BJ (cell line): ENCODE results near the gene CD164L2. TPM values are rescaled to one million over a fixed set of nuclear protein-coding genes. Genes with fewer than 3 reads are reported as not detected.

Experiments used
- CTCF ChIA-PET: fragments of 350-600 bp; formaldehyde crosslinking; extraction: SDS; loops from one replicate; lab custom pipeline; 2021; ENCODE audit warnings: antibody characterized with exemption, inconsistent platforms; lab: Yijun Ruan, JAX
- POLR2A ChIA-PET: fragments of 300-600 bp; sonication (Branson Sonifier 250); formaldehyde crosslinking; extraction: SDS; loops from one replicate; lab custom pipeline; 2021; ENCODE audit warnings: antibody characterized with exemption; lab: Charles Lee
- DNase-seq: peaks from one replicate; pipeline ENCODE4 v3.0.0-alpha.2; 2011; ENCODE audit warnings: low read depth
- H3K27me3 ChIP-seq: 2 replicates; pipeline ENCODE4 v1.6.0; 2011; ENCODE audit warnings: low read length; ENCODE audit not compliant: control insufficient read depth, insufficient read depth
- H3K36me3 ChIP-seq: 2 replicates; pipeline ENCODE4 v1.5.1; 2011; ENCODE audit warnings: low read length; ENCODE audit not compliant: control insufficient read depth, insufficient read depth
- H3K4me3 ChIP-seq: 2 replicates; pipeline ENCODE4 v1.5.1; 2011; ENCODE audit warnings: low read depth, mild to moderate bottlenecking, control low read depth, low read length
- polyA plus RNA-seq: library from polyadenylated mRNA; depleted of rRNA; stranded (reverse); fragments of >200 nt; gene quantifications from 2 replicates; pipeline ENCODE4 v1.2.3, GENCODE V29; 2011
- TF ChIP-seq, protein P1 (sequence below): IDR thresholded peaks from 2 replicates; pipeline ENCODE4 v1.5.1; 2011; ENCODE audit warnings: low read depth, mild to moderate bottlenecking, control low read depth, inconsistent platforms, low read length, moderate library complexity; ENCODE audit not compliant: insufficient read depth

CD164L2 gene
- polyA plus RNA-seq, 1 experiment: not detected

DNA sequence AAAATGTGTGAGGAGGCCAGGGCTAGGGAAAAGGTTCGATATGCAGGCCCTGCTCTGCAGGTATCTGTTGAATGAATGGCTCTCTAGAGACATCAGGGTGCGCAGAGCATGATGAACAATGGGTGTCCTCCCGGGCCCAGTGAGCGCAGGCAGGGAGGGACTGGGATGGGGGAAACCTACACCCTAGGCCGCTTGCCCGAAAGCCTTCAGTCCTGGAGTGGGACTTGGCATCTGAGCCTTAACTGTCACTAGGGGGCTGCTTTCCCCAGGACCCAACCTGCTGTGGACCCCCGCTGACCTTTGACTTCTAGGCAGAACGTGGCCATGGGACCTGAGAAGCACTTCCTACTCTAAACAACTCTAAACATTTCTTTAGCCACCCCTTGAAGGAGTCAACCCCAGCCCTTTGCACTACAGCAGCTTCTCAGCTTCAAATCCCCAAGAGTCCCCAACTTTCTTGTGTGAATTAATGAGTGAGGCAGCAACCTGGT, 15.9 kb downstream of the CD164L2 start:
- CTCF ChIA-PET: interaction anchor here (0.7 to 6.1 kb wide), 26 partner anchors 8 to 480 kb away, joined by 3 to 118 read pairs (median 6); partner anchors contain the start of genes CD164L2, FCN3, GPR3 and SYTL1
- H3K4me3 ChIP-seq: peak overlapping the region; percentile 56
- TF ChIP-seq, protein P1, sequence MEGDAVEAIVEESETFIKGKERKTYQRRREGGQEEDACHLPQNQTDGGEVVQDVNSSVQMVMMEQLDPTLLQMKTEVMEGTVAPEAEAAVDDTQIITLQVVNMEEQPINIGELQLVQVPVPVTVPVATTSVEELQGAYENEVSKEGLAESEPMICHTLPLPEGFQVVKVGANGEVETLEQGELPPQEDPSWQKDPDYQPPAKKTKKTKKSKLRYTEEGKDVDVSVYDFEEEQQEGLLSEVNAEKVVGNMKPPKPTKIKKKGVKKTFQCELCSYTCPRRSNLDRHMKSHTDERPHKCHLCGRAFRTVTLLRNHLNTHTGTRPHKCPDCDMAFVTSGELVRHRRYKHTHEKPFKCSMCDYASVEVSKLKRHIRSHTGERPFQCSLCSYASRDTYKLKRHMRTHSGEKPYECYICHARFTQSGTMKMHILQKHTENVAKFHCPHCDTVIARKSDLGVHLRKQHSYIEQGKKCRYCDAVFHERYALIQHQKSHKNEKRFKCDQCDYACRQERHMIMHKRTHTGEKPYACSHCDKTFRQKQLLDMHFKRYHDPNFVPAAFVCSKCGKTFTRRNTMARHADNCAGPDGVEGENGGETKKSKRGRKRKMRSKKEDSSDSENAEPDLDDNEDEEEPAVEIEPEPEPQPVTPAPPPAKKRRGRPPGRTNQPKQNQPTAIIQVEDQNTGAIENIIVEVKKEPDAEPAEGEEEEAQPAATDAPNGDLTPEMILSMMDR: no peak
- H3K27me3 ChIP-seq: no peaks in the 10 kb centered on the region
- peaks cover 9% of the 10 kb centered on the region for H3K36me3 ChIP-seq
- POLR2A ChIA-PET: interaction anchor here (1.0 kb wide), 1 partner anchor 68 kb away, joined by 5 read pairs; no protein-coding TSS in a partner anchor
- DNase-seq: no peak

DNA sequence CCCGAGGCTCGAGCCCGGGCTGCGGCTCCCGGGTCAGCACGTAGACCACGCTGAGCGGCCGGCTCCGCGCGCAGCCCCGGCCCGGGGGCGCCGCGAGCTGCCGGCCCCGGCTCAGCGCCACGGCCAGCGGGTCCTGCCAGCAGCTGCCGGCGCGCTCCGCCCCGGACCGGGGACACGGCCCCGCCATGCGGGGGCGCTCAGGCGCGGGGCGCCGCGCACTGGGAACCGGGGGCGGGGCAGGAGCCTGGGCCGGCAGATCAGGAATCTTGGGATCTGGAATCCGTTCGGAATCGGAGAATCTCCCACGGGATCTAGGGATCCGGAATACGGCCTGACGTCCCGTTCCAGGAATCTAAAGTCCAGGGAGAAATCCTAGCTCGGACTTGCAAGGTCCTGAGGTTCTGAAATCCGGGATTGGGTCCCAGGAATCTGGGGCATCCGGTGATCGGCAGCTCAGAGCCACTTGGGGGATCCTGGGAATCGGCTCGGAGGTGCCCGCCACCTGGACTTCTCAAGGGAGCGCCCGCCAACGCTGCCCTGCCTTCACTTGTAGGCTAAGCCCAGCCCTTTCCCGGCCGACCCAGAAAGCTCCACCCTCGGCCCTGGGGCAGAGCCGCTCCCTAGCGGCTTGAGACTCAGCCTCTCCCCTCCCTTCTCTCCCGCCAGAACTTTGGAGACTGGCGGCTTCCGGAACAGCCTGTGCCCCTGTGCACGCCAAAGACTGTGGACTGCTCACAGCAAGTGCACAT, 16.5 kb downstream of the CD164L2 start, which contains the start of gene MAP3K6:
TSS of gene MAP3K6 (minus strand) at position 551 of the 749 bp plus-strand sequence. CDS start at position 187, 364 bp downstream.
- TF ChIP-seq, protein P1: peak; percentile 24; the same call in 1 of the 2 replicates
- POLR2A ChIA-PET: interaction anchor here (0.6 to 1.0 kb wide), 2 partner anchors 22 to 67 kb away, joined by 3 to 5 read pairs; no protein-coding TSS in a partner anchor
- Histone ChIP-seq H3K27me3 (no peaks in the 10 kb centered on the region), H3K36me3 (peaks cover 9% of the 10 kb centered on the region), H3K4me3 (peak within 1 kb of the TSS; percentile 56)
- CTCF ChIA-PET: interaction anchor here (0.7 to 6.1 kb wide), 31 partner anchors 8 to 479 kb away, joined by 3 to 118 read pairs (median 5); partner anchors contain the start of genes CD164L2, FCN3, GPR3 and SYTL1
- peak; percentile 33 for DNase-seq

DNA sequence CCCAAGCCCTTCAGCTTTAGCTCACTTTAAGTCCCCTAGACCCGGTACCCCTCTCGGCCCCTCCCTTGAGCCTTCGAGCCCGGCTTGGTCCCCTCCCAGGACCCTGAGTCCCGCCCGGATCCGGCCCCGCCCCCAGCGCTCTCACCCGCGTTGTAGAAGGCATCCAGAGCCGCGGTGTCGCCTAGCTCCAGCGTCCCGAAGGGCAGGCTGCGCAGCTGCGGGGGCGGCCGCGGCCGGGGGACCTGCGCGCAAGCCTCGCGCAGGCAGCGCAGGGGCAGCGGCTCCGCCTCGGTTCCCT, 17.1 kb downstream of the CD164L2 start:
- DNase-seq: peak; percentile 14
- POLR2A ChIA-PET: interaction anchor here (0.6 to 0.7 kb wide), 5 partner anchors 22 to 577 kb away, joined by 3 to 13 read pairs (median 9); no protein-coding TSS in a partner anchor
- Histone ChIP-seq H3K27me3 (no peaks in the 10 kb centered on the region), H3K36me3 (peaks cover 13% of the 10 kb centered on the region), H3K4me3 (peak overlapping the region; percentile 56)
- CTCF ChIA-PET: interaction anchor here (1.0 to 6.1 kb wide), 26 partner anchors 9 to 296 kb away, joined by 3 to 118 read pairs (median 6); partner anchors contain the start of genes CD164L2, FCN3, GPR3 and SYTL1
- TF ChIP-seq, protein P1: 0 out of 2 replicates have a peak, but pooled peaks have one; percentile 5

DNA sequence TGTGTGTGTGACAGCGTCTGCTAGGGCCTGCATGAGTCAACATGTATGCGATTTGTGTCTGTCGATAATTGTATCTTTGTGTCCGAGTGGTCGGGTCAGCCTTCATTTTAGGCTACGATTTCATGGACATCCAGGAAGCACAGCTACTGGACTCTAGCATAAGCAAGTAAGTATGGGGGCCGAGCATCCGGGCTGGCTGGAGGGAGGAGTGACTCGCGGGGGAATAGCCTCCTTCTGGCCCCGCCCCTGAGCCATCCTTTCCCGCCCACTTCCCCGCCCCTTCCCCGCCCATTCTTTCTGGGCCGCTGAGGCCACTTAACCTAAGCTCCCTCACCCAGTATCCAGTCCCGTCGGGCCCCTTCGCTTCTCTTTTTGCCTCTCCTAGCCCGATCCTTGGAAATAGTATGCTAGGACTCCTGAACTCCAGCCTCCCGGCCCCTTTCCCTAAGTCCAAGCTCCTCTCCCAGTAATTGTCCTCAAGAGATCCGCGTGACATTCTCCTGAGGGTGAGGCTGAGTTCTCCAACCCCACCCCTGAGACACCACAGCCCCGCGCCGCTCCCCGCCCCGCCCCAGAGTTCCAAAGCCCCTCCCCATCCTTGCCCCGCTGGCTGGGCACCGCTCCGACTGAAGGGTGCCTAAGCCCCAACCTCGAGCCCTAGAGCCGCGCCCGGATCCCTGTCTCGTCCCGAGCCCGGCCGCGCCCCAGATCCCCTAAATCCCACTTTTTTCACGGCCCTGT, 17.6 kb downstream of the CD164L2 start:
- H3K27me3 ChIP-seq: no peaks in the 10 kb centered on the region
- H3K4me3 ChIP-seq: peak overlapping the region; percentile 56
- DNase-seq: peak; percentile 65
- ChIA-PET CTCF (interaction anchor here (0.6 to 6.1 kb wide), 27 partner anchors 9 to 297 kb away, joined by 3 to 118 read pairs (median 7); partner anchors contain the start of genes CD164L2, GPR3 and SYTL1), POLR2A (interaction anchor here (0.6 to 0.7 kb wide), 6 partner anchors 23 to 577 kb away, joined by 3 to 13 read pairs (median 9); partner anchors contain the start of gene WASF2)
- peaks cover 14% of the 10 kb centered on the region for H3K36me3 ChIP-seq
- TF ChIP-seq, protein P1: no peak
